Measurements from ENCODE around the gene RAI1. TPM values are rescaled to one million over a fixed set of nuclear protein-coding genes. Genes with fewer than 3 reads are reported as not detected.
A peak's percentile ranks its signal among the peaks of the same experiment; 100 is the strongest.

RAI1 gene
- total and polyA plus RNA-seq, 2 donors: 17.5 to 20.2 TPM

Small RNA genes lying within 50 kb of the gene (small RNA-seq; reads per million reads assigned to genes)
- gene MIR33B (0.74 reads per million, percentile 65 among the genes with 10 or more reads in this experiment), gene MIR6777 (not detected), gene RF02177 (not detected), gene RF02178 (not detected)

Other genes with a start within 250 kb of the RAI1 start
- gene MED9, start 204.5 kb upstream of the RAI1 start, total RNA-seq: 9.5 TPM
- 17.5 TPM for gene MED9, start 204.5 kb upstream of the RAI1 start, polyA plus RNA-seq
- 2.6 TPM for gene RASD1, start 185.1 kb upstream of the RAI1 start, total RNA-seq
- gene RASD1, start 185.1 kb upstream of the RAI1 start, polyA plus RNA-seq: 12.5 TPM
- 10.9 TPM for gene PEMT, start 89.8 kb upstream of the RAI1 start, total RNA-seq
- 36.2 TPM for gene PEMT, start 89.8 kb upstream of the RAI1 start, polyA plus RNA-seq
- 21.1 TPM for gene SREBF1, start 155.5 kb downstream of the RAI1 start, total RNA-seq
- 56.2 TPM for gene SREBF1, start 155.5 kb downstream of the RAI1 start, polyA plus RNA-seq